ENCODE results near the gene DPH5.

DPH5 gene

DNA sequence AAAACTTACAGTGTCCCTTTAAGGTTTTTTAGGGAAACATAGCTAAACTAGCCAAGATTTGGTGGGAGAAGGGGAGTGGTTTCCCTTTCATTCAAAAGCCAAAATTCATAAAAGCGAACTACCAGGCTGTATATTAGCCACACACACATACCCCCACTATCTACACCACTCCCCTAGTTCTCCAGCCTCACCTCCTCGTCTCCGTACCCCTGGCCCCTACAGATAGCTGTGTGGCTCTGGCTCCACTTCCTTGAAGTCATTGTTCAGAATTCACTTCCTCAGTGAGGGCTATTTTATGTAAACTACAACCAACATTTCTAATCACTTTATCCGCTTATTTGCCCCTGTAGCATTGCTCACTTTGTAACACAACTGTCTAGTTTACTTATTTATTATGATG is 5.3 kb upstream of the DPH5 start:
- DNase-seq (ENCODE audit: low read depth), result no peak

DNA sequence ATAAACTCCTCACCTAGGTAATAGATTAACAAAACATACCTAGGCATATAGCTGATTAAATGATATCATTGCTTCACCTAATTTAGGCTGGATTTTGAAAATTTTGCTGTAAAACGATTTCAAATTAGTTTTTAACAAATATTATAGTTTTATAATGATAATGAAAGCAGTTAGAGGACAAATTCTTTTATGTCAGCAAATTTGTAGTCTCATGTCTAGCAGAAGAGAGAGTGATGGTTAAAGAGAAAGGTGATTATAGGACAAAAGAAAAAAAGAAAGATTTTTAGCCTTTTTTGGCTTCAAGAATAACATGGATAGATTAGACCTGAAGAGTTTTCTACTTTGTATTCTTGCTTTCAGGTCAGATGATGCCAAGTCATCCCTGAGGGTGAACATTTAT is 3.6 kb upstream of the DPH5 start:
- no peak for DNase-seq (ENCODE audit: low read depth)

GRCh38 chr1:101028466-101028865 is 2.9 kb upstream of the DPH5 start:
- no peak for DNase-seq (ENCODE audit: low read depth)

DNA sequence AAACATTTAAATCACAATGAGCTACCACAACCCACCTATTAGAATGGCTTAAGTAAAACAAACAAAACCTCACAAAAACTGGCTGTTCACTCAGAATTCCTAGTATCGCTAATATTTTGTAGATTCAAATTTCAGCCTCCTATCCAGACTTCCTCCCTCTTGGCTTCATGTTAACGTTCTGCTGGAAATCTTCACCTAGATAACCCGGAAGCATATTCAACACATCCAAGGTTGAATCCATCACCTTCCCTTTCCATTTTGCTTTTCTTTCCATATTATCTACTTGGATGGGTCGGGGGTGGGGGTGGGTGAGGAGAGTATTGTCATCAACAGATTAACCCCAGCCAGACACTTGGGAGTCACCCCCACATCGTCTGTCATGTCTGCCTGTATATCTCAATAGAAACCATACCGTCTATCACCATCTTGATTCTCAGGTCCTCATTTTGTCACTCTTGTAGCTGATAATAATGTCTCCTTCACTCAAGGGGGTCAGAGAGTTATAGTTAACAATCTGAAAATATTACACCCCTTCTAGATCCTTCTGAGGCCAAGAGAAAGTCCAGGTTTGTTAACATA is 1.7 kb upstream of the DPH5 start:
- no peak for DNase-seq (ENCODE audit: low read depth)

- no peak for DNase-seq (ENCODE audit: low read depth)
Measured at GRCh38 chr1:101026430-101026788, 825 bp upstream of the DPH5 start.

DNA sequence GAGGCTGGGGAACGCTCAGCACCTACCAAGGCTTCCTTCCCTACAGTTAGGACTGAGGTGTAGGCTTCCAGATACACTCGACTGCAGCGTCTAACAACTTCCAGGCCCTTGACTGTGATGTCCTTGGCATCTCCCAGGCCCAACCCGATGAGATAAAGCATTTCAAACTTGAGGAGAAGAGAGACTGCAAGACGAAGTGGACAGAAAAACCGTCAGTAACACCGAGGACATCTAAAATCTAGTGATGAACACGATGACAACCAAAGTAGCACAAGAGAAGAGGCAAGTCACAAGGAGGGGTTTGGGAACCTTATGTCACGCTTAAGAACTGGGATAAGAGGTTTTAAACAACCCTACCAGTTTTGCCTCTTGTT is 314 bp downstream of the DPH5 start:
- DNase-seq (ENCODE audit: low read depth), result peak; percentile 46

DNA sequence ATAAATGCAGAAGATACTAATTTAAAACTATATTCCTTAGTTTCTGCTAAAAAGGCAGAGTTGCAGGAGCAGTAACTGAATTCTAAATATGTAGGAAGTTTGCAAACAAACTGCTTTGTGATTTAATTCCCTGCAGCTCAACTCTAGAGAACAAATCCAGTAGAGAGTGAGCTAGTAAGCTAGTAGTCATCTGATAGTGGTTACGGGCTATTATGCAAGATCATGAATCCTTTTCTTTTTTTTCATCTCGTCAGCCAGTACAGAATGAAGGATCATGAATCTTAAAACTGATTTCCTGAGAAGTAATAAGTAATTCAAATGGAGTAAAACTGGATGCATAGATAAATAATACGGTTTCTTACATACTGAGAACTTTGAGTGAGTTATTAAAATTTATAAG is 3.3 kb downstream of the DPH5 start:
- peak; percentile 74 for DNase-seq (ENCODE audit: low read depth)

DNA sequence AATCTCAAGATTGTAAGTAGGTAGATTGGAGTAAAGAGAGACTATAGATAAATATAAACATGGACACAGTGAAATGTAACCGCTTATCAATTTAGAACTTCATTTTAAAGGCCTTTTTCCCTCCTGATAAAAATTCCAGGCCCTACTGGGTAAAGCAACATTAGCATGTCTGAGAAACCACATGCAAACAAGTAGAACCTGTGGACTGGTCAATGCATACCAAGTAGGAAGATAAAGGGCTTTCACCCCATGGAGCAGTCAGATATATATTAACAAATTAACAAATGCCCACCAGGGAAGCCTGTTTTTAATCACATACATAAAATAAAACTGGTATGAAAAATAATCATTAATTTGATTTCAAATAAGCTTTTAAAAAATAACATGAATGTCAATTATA is 8.1 kb downstream of the DPH5 start:
- no peak for DNase-seq (ENCODE audit: low read depth)

- DNase-seq (ENCODE audit: low read depth), result no peak
Measured at GRCh38 chr1:101013776-101014175, 11.8 kb downstream of the DPH5 start.

DNA sequence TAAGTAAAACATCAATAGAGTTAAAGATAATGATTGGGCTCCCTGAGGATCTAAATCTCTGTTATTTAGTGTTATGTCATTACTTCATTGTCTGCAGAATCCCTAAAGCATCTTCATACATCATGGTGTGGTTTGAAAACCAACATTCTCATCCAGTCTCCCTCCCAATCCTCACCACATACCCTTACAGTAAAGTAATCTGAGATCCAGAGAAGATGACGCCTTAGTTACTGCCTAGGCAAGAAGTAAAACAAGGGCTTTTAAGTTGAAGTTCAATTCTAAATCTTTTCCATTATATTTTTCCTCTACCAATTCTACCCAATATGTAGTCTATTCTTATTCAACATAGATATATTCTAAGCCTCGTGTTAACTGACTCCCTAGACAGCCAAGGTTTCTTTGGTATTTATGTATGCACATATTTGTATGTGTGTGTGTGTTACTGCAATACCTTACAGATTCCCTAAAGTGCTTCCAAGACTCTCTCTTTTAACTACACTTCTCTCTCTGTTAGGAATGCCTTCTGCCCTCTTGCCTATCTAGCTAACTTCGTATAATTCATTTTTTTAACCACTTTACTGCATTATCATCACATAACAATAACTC is 17.3 kb downstream of the DPH5 start:
- no peak for DNase-seq (ENCODE audit: low read depth)

DNA sequence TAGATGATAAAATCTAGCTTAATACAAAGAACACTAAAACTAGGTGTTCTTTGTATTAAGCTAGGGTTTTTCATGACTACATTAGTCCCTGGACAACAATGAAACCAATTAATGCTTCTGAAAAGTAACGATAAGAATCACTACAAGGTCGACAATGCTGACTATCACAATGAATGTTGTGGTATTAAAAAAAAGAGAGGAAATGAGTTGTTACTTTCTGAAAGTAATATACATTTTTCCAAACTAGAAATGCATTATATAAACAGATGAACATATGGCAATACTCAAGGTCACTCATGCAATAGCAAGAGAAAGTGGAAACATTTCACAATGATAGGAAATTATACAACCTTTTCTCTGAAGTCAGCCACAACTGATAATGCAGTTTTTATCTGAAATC is 19.0 kb downstream of the DPH5 start:
- peak; percentile 32 for DNase-seq (ENCODE audit: low read depth)

- DNase-seq (ENCODE audit: low read depth), result no peak
Measured at GRCh38 chr1:101005871-101006270, 19.7 kb downstream of the DPH5 start.

GRCh38 chr1:101005183-101005582 is 20.4 kb downstream of the DPH5 start:
- no peak for DNase-seq (ENCODE audit: low read depth)

DNA sequence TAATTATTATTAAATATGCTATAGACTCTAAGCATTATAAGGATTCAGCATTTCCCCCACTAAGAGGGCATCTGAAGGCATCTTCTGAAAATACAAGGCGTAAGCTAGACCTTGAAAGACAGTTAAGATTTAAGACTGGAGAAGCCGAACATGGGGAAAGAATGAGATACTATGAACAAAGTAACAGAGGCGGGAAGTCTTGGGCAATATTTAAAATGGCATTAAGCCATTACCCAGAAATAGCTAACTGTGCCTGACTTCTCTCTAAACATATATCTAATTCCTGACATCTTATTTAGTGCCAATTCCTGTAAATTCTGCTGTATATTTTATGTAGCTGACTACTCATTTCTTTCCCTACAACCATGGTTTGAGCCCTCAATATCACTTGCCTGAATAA is 20.9 kb downstream of the DPH5 start:
- DNase-seq (ENCODE audit: low read depth), result no peak

- DNase-seq (ENCODE audit: low read depth), result no peak
Measured at GRCh38 chr1:101004061-101004460, 21.5 kb downstream of the DPH5 start.

- no peak for DNase-seq (ENCODE audit: low read depth)
Measured at GRCh38 chr1:101003012-101003650, 22.5 kb downstream of the DPH5 start.

DNA sequence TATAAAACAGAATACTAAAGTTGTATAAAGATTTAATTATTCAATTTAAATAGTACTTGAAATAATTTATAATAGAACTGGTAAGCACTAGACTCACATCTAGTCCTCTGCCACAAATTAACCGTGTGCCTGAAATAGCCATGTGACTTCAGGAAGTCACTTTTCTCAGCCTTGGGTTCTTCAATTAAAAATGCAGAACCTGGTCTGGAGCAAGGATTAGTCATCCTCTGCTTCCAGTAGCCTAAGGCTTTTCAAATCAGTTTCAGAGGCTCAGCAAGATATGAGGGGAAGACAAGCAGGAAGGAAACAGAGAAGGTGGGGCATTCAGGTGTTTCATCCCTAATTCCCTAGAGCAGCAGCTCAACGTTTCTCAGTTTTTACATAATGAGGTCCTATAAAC is 23.0 kb downstream of the DPH5 start:
- peak; percentile 75 for DNase-seq (ENCODE audit: low read depth)

DNA sequence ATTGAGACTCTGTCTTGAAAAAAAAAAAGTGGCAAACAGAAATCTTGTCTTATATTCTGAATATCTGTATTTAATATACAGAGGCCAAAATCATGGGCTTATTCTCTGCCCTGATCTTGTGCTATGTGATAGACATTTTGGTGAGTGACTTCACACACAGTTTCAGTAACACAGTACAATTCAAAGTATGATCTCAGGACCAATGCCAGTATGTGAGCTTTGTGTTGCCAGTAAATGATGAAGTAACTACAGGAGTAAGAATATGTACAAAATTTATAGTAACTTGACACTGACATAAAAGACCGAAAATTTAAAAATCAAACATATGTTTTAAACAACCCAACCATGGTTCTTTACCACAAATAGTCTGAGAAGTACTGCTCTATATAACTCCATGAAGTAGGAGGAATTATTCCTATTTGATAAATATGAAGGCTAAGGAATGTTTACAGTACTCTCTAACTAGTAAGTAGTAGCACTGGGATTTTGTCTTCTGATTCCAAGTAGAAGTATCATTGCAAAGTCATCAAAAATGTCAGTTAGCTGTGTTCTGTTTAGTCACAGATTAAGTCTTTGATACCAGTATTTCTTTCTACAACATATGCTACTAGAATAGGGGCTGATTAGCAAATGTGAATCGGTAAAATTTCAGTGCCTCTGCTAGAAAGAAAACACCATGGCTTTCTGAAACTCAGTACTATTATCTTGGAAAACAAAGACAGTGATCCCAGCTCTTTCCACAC is 25.3 kb downstream of the DPH5 start:
- no peak for DNase-seq (ENCODE audit: low read depth)

DNA sequence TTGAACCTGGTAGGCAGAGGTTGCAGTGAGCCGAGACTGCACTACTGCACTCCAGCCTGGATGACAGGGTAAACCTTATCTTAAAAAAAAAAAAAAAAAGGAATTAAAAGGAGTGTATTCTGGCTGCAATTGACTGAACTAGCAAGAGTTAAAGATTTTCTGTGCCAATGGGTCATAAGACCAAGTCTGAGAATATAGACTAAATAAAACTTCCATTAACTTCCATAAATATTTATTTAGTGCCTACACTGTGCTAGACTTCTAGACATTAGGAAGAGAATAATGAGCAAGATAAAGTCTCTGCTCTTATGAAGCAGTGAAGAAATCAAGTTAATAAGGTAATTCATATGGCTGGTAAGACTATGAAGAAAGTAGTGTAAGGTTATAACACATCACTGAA is 27.2 kb downstream of the DPH5 start:
- DNase-seq (ENCODE audit: low read depth), result no peak

- DNase-seq (ENCODE audit: low read depth), result no peak
Measured at GRCh38 chr1:100995198-100995988, 30.2 kb downstream of the DPH5 start.

- DNase-seq (ENCODE audit: low read depth), result peak; percentile 90
Measured at GRCh38 chr1:100989306-100990077, 36.1 kb downstream of the DPH5 start.

- no peak for DNase-seq (ENCODE audit: low read depth)
Measured at GRCh38 chr1:100988121-100988520, 37.5 kb downstream of the DPH5 start.
